ENCODE results near the gene PPIP5K2. TPM values are rescaled to one million over a fixed set of nuclear protein-coding genes. Genes with fewer than 3 reads are reported as not detected.
A peak's percentile ranks its signal among the peaks of the same experiment; 100 is the strongest.

Gene PPIP5K2
- polyA plus RNA-seq, 1 donor from 2014 or later = 153 TPM

GRCh38 chr5:103259705-103260355, 139.7 kb downstream of the PPIP5K2 start:
- H3K9ac ChIP-seq (ENCODE audit: low read length) = peak overlapping the region; percentile 93
- TF ChIP-seq RAD21 (conservative IDR thresholded peaks at IDR 0.05) (peak; percentile 39), MXI1 (conservative IDR thresholded peaks at IDR 0.05; ENCODE audit: poor library complexity, severe bottlenecking) (no peak), SMC3 (conservative IDR thresholded peaks at IDR 0.05; ENCODE audit: poor library complexity) (peak; percentile 37), EP300 (conservative IDR thresholded peaks at IDR 0.05; ENCODE audit: poor library complexity, severe bottlenecking) (no peak), POLR2AphosphoS5 (IDR thresholded peaks at IDR 0.05) (no peak), EZH2 (IDR thresholded peaks at IDR 0.05; ENCODE audit: borderline replicate concordance, insufficient read depth, low read length, poor library complexity, severe bottlenecking) (no peak)
- no peaks in the 10 kb centered on the region for H3K36me3 ChIP-seq (ENCODE audit: insufficient read depth, low read length)
- no peaks in the 10 kb centered on the region for H3K9me2 ChIP-seq (ENCODE audit: insufficient read depth, low read length)
- H3K9me3 ChIP-seq (ENCODE audit: low read length) = no peaks in the 10 kb centered on the region
- H3K79me2 ChIP-seq (replicated peaks; ENCODE audit: insufficient read depth, low read length) = peaks cover 49% of the 10 kb centered on the region
- peak overlapping the region; percentile 59 for H2AFZ ChIP-seq (ENCODE audit: low read depth, low read length)
- peak overlapping the region; percentile 90 for H3K27ac ChIP-seq (ENCODE audit: low read length)
- no peaks in the 10 kb centered on the region for H4K20me1 ChIP-seq (ENCODE audit: insufficient read depth)
- H3F3A ChIP-seq (ENCODE audit: insufficient read depth, low read length, poor library complexity, severe bottlenecking) = no peaks in the 10 kb centered on the region
- H3K4me2 ChIP-seq (ENCODE audit: low read length) = peak overlapping the region; percentile 85
- no peaks in the 10 kb centered on the region for H3K27me3 ChIP-seq (ENCODE audit: insufficient read depth, low read depth, low read length)
- H3K4me3 ChIP-seq (ENCODE audit: low read length) = peak overlapping the region; percentile 91

- Histone ChIP-seq H3K79me2 (replicated peaks; ENCODE audit: insufficient read depth, low read length) (peaks cover 60% of the 10 kb centered on the region), H3K9ac (ENCODE audit: low read length) (no peak overlapping the region), H3K4me2 (ENCODE audit: low read length) (peak overlapping the region; percentile 85), H3K27ac (ENCODE audit: low read length) (no peak overlapping the region), H2AFZ (ENCODE audit: low read depth, low read length) (no peak overlapping the region), H3K9me3 (ENCODE audit: low read length) (no peaks in the 10 kb centered on the region), H3K27me3 (ENCODE audit: insufficient read depth, low read depth, low read length) (no peaks in the 10 kb centered on the region), H3F3A (ENCODE audit: insufficient read depth, low read length, poor library complexity, severe bottlenecking) (no peaks in the 10 kb centered on the region), H3K9me2 (ENCODE audit: insufficient read depth, low read length) (no peaks in the 10 kb centered on the region), H4K20me1 (ENCODE audit: insufficient read depth) (no peaks in the 10 kb centered on the region), H3K36me3 (ENCODE audit: insufficient read depth, low read length) (no peaks in the 10 kb centered on the region), H3K4me3 (ENCODE audit: low read length) (peak overlapping the region; percentile 91)
- TF ChIP-seq TAF1 (IDR thresholded peaks at IDR 0.05; ENCODE audit: low read depth) = no peak
Observed at GRCh38 chr5:103260951-103261350, 140.8 kb downstream of the PPIP5K2 start.

Other genes starting within 250 kb of the PPIP5K2 start
- gene GIN1, start 163 bp upstream of the PPIP5K2 start, polyA plus RNA-seq = 17.5 and 23.5 TPM in 2 replicates
- gene MACIR, start 138.5 kb downstream of the PPIP5K2 start, polyA plus RNA-seq = 33.7 and 34.8 TPM in 2 replicates